Measurements from ENCODE around the gene MGLL.

Gene MGLL

GRCh38 chr3:127815001-127815400 is 7.3 kb downstream of the MGLL start:
- no peak for FAIRE-seq
- DNase-seq (ENCODE audit: insufficient read length, low spot score): no peak

- no peak for DNase-seq (ENCODE audit: insufficient read length, low spot score)
- FAIRE-seq: no peak
Observed at GRCh38 chr3:127814325-127814781, 8.0 kb downstream of the MGLL start.

GRCh38 chr3:127812151-127812550 is 10.2 kb downstream of the MGLL start:
- no peak for FAIRE-seq
- no peak for DNase-seq (ENCODE audit: insufficient read length, low spot score)

- no peak for FAIRE-seq
- DNase-seq (ENCODE audit: insufficient read length, low spot score): no peak
Observed at GRCh38 chr3:127811717-127812116, 10.6 kb downstream of the MGLL start.

DNA sequence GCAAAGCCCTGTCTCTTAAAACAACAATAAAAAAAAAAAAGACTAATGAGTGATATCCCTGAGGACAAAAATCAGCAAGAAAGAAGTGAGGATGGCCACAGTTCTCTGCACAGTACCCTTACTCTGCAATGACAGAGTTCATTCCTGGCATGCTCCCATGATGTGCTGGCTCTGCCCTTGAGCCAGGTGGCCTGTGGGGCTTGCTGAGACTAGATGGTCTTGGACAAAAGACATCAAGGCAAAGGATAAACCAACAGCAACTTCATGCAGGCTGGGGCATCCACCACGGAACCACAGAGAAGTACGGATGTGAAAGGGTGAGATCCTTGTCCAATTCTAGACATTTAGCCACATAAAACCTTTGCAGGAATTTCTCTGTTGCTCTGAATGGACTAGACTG is 12.7 kb downstream of the MGLL start:
- FAIRE-seq (no peak), DNase-seq (ENCODE audit: insufficient read length, low spot score) (no peak)

DNA sequence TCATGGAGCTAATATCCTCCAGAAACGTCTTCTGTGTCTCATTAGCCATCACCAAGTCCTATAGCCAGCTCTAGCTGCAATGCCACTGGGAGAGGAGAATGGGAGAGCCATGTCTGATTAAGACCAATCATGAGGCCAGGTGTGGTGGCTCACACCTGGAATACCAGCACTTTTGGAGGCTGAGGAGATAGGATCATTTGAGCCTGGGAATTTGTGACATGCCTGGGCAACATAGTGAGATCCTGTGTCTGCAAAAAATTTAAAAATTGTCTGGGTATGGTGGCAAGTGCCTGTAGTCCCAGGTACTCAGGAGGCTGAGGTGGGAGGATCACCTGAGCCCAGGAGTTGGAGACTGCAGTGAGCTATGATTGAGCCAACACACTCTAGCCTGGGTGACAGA is 13.1 kb downstream of the MGLL start:
- FAIRE-seq: no peak

DNA sequence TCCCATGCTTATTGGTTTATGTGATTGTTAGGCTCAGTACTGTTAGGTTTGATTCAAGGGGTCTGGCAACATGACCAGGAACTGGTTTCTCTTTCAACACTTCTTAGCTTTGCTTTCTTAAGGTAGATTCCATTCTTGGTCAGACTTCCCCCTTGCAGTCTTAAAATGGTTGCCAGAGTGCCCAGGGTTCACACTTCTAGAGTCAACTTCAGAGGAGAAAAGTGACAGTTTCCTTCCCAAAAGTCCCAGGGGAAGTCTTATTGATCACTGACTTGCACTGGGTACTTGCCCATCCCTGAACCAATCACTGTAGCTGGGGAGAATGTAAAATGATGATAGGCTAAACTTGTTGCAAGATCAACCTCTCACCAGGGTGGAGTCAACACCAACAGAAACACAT is 14.1 kb downstream of the MGLL start:
- FAIRE-seq: no peak
- no peak for DNase-seq (ENCODE audit: insufficient read length, low spot score)

More for the DNA sequence above, 13.1 kb downstream of the MGLL start:
- no peak for DNase-seq (ENCODE audit: insufficient read length, low spot score)

GRCh38 chr3:127805026-127805753 is 17.1 kb downstream of the MGLL start:
- no peak for DNase-seq (ENCODE audit: insufficient read length, low spot score)
- no peak for FAIRE-seq

GRCh38 chr3:127804141-127804540 is 18.2 kb downstream of the MGLL start:
- FAIRE-seq: no peak
- no peak for DNase-seq (ENCODE audit: insufficient read length, low spot score)

DNA sequence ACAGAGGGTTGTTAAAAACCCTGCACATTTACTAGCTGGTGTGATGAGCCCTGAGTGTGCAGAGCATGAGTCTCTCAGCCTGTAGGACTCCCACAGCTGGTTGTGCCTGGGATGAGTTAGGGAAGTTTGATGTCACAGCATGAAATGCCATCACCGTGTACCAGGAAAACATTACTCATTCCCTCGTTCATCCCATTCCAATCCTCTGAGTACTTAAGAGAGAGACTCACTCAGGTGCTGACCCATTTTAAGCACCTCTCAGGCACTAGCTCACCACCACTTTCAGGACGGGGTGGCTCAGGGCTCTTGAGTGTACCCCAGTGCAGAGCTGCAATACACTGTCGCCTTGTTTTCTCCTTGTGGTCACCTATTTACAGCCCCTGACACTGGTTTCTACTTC is 18.7 kb downstream of the MGLL start:
- no peak for FAIRE-seq
- peak; percentile 70 for DNase-seq (ENCODE audit: insufficient read length, low spot score)

- DNase-seq (ENCODE audit: insufficient read length, low spot score): no peak
- no peak for FAIRE-seq
Observed at GRCh38 chr3:127802606-127803005, 19.7 kb downstream of the MGLL start.

DNA sequence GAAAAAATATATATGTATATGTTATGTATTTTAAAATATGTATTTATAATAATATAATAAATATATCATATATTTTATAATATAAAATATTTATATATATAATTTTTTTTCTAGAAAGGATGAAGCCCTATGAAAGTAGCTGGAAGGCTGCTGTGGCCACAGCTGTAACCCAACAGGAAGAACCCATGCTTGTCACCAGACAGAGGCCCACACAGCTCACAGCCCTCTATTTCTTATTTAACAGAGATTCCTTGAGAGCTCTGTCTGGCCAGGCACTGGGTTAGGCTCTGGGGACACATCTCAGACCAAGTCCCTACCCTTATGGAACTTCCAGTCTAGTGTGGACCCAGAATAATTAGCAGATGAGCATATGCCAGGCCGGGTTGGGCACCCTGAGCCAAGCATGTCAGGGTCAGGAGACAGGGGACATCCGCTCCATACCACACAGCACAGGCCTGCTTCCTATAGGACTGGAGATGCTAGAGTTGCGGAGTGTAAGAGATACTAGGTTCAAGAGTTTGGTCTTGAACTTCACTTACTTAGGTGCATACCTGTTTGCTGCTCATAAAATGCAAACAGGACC is 20.5 kb downstream of the MGLL start:
- no peak for FAIRE-seq
- DNase-seq (ENCODE audit: insufficient read length, low spot score): no peak

DNA sequence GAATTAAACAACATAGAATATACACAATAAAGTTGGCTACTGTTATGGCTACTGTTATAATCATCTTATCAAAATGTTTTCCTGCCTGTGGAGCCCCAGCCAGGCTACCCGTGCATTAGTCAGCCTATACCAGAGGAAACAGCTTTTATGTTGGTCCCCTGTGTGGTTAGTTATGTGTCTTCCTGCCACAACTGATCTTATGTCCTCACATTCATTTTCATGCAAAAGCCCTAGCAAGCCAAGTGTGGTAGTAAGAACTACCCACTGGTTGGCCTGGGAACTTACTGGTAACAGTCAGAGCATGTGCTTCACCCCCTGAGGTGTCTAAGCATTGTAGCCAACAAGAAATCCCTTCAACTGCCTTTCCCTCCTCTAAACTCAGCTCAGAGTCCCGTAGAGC is 21.8 kb downstream of the MGLL start:
- no peak for FAIRE-seq
- DNase-seq (ENCODE audit: insufficient read length, low spot score): no peak

GRCh38 chr3:127799476-127800222 is 22.7 kb downstream of the MGLL start:
- FAIRE-seq: peak; percentile 16
- peak; percentile 63 for DNase-seq (ENCODE audit: insufficient read length, low spot score)

GRCh38 chr3:127798716-127799115 is 23.6 kb downstream of the MGLL start:
- FAIRE-seq: no peak

GRCh38 chr3:127796831-127797150 is 25.5 kb downstream of the MGLL start:
- DNase-seq (ENCODE audit: insufficient read length, low spot score) (no peak), FAIRE-seq (no peak)

More at GRCh38 chr3:127798716-127799115, 23.6 kb downstream of the MGLL start:
- DNase-seq (ENCODE audit: insufficient read length, low spot score): no peak

- FAIRE-seq (no peak), DNase-seq (ENCODE audit: insufficient read length, low spot score) (no peak)
Observed at GRCh38 chr3:127796045-127796830, 26.1 kb downstream of the MGLL start.

- FAIRE-seq: no peak
Observed at GRCh38 chr3:127794972-127795371, 27.3 kb downstream of the MGLL start.

GRCh38 chr3:127794402-127794801 is 27.9 kb downstream of the MGLL start:
- DNase-seq (ENCODE audit: insufficient read length, low spot score): no peak
- no peak for FAIRE-seq

More at GRCh38 chr3:127794972-127795371, 27.3 kb downstream of the MGLL start:
- DNase-seq (ENCODE audit: insufficient read length, low spot score): no peak

- FAIRE-seq (peak; percentile 31), DNase-seq (ENCODE audit: insufficient read length, low spot score) (peak; percentile 61)
Observed at GRCh38 chr3:127792541-127793292, 29.6 kb downstream of the MGLL start.
